NB4 (cell line): Measurements from ENCODE around the gene KRTAP23-1.

Experiments used
- DNase-seq: peaks from one replicate; pipeline ENCODE4 v3.0.0; 2010; ENCODE audit warnings: low read depth
- H3K4me3 ChIP-seq: one replicate; pipeline ENCODE4 v1.5.1; 2011; ENCODE audit warnings: mild to moderate bottlenecking, low read depth, low read length, moderate library complexity
- CTCF ChIP-seq: IDR thresholded peaks from one replicate; pipeline ENCODE4 v1.5.1; 2012; ENCODE audit warnings: low read depth, low read length
- MAX ChIP-seq: IDR thresholded peaks from 2 replicates; pipeline ENCODE4 v1.6.1; 2011; ENCODE audit warnings: low read depth, low read length
- MYC ChIP-seq: IDR thresholded peaks from 2 replicates; pipeline ENCODE4 v1.6.1; 2011; ENCODE audit warnings: low read depth, low read length
- POLR2A ChIP-seq: IDR thresholded peaks from 2 replicates; pipeline ENCODE4 v1.6.1; 2011; ENCODE audit warnings: mild to moderate bottlenecking; ENCODE audit not compliant: insufficient read length; ENCODE audit errors: extremely low read depth

Gene KRTAP23-1

DNA sequence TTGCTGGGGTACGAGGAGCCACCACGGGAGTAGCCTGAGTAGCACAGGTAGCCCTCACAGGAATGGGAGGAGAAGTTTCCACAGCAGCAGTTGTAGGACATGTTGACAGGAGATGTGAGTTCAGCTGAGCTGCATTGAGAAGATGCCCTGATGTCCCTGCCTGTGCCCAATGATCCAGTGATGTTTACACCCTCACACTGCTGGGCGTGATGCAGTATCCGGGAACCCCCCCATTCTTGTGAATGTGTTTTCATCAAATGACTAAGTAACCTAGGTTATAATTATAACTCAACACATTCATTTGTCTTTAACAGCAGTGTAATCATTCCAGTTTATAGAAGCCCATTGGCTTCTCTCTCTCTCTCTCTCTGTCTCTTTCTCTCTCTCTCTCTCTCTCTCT lies at the start of gene KRTAP23-1:
TSS of gene KRTAP23-1 (minus strand) at position 101 of the 400 bp plus-strand sequence. CDS start at position 101, 0 bp downstream.
- DNase-seq = no peak
- H3K4me3 ChIP-seq = no peak within 1 kb of the TSS
- TF ChIP-seq MAX (no peak), MYC (no peak)

GRCh38 chr21:30395731-30396130 lies 47.3 kb upstream of the KRTAP23-1 start, which contains the start of gene KRTAP13-1:
KRTAP13-1 (plus strand) TSS chr21:30396031; CDS start chr21:30396087, 56 bp downstream.
- no peak for TF ChIP-seq POLR2A
- no peak for TF ChIP-seq MYC
- DNase-seq = no peak
- H3K4me3 ChIP-seq = no peak within 1 kb of the TSS

- TF ChIP-seq MYC (no peak), MAX (no peak), CTCF (no peak), POLR2A (no peak)
- no peak for DNase-seq
Measured at GRCh38 chr21:30391492-30392025, 43.2 kb upstream of the KRTAP23-1 start.

DNA sequence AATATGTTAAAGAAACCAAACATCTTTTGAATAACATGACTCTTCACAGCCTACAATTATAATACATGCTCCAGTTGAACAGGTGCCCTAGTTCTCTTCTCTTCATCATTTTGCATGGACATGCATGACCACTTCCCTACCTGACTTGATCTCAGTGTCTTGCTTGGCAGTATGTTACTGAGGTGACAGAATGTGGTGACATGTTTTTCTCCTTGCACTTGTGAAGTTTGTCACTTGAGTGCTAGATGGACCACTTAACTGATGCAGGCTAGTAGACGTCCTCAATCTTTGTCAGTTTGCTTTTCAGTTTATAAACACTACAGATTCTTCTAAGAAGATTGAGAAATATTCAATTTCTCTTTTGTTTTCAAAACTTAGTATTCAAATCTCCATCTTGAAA lies 33.8 kb upstream of the KRTAP23-1 start:
- TF ChIP-seq MAX (no peak), CTCF (no peak), MYC (no peak), POLR2A (no peak)
- DNase-seq = no peak

More at GRCh38 chr21:30391492-30392025, 43.2 kb upstream of the KRTAP23-1 start:
- H3K4me3 ChIP-seq = no peak overlapping the region

GRCh38 chr21:30372139-30372770 lies 23.8 kb upstream of the KRTAP23-1 start, which contains the start of gene KRTAP13-2:
KRTAP13-2 (minus strand) TSS chr21:30372271; CDS start chr21:30372213, 58 bp downstream.
- TF ChIP-seq POLR2A (no peak), MAX (no peak), MYC (no peak), CTCF (no peak)
- no peak within 1 kb of the TSS for H3K4me3 ChIP-seq
- no peak for DNase-seq

More for the DNA sequence above, 33.8 kb upstream of the KRTAP23-1 start:
- H3K4me3 ChIP-seq = no peak overlapping the region

DNA sequence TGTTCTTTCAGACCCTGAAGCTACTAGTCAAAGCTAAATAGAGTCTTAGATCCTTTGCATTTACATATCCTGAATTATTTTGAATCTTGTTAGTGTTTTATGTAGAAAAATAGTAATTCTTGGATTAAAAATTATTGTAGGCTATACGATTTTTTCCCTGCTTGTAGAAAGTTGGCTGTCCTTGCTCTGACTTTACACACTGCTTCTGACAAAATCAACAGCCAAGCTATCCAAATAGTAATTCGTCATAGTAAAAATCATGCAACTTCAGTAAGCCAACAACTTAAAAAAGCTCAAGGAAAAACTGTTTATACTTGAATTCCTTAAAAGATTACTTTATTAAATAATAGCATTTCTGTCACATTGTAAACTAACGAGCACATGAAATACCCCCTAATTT lies 7.5 kb upstream of the KRTAP23-1 start:
- H3K4me3 ChIP-seq = no peak overlapping the region
- DNase-seq = no peak
- no peak for TF ChIP-seq MYC

GRCh38 chr21:30354308-30355005 lies 6.1 kb upstream of the KRTAP23-1 start:
- no peak for TF ChIP-seq MYC
- TF ChIP-seq CTCF = no peak
- no peak for TF ChIP-seq MAX
- TF ChIP-seq POLR2A = no peak
- DNase-seq = no peak

More at GRCh38 chr21:30354308-30355005, 6.1 kb upstream of the KRTAP23-1 start:
- no peak overlapping the region for H3K4me3 ChIP-seq
